Occipital lobe (tissue), 2 donors: ENCODE measurements around the gene BCCIP. TPM values are rescaled to one million over a fixed set of nuclear protein-coding genes. Genes with fewer than 3 reads are reported as not detected.

Source experiments
- DNase-seq: peaks from one replicate; lab custom pipeline; 2025; lab: John Stamatoyannopoulos, UW
- total RNA-seq: library from RNA; depleted of rRNA; stranded (reverse); fragments of >200 nt; gene quantifications from one replicate; pipeline ENCODE4 v1.2.3, GENCODE V29; 2014

BCCIP gene
- total RNA-seq, 1 donor from 2014 or later, result 33.8 TPM

- no peak for DNase-seq
These were observed 25.2 kb upstream of the BCCIP start for GRCh38 chr10:125797994-125798662.

- DNase-seq, result no peak
These were observed 23.7 kb upstream of the BCCIP start for GRCh38 chr10:125799451-125800182.

GRCh38 chr10:125801574-125801973, 21.8 kb upstream of the BCCIP start:
- no peak for DNase-seq

- no peak for DNase-seq
These were observed 21.2 kb upstream of the BCCIP start for GRCh38 chr10:125802131-125802530.

GRCh38 chr10:125802739-125803138, 20.6 kb upstream of the BCCIP start:
- no peak for DNase-seq

GRCh38 chr10:125808047-125808446, 15.3 kb upstream of the BCCIP start:
- DNase-seq, result no peak

GRCh38 chr10:125811251-125811650, 12.1 kb upstream of the BCCIP start:
- no peak for DNase-seq

- no peak for DNase-seq
These were observed 11.1 kb upstream of the BCCIP start for GRCh38 chr10:125812128-125812750.

- no peak for DNase-seq
These were observed 7.6 kb upstream of the BCCIP start for GRCh38 chr10:125815764-125816163.

GRCh38 chr10:125816548-125816947, 6.8 kb upstream of the BCCIP start:
- DNase-seq, result no peak

GRCh38 chr10:125817337-125817946, 5.9 kb upstream of the BCCIP start:
- no peak for DNase-seq

- no peak for DNase-seq
These were observed 2.6 kb upstream of the BCCIP start for GRCh38 chr10:125820701-125821100.

- no peak for DNase-seq
These were observed 411 bp downstream of the BCCIP start for GRCh38 chr10:125823663-125824251.

- no peak for DNase-seq
These were observed 1.4 kb downstream of the BCCIP start for GRCh38 chr10:125824736-125825135.

- DNase-seq, result no peak
These were observed 3.8 kb downstream of the BCCIP start for GRCh38 chr10:125827133-125827532.

GRCh38 chr10:125828311-125828710, 5.0 kb downstream of the BCCIP start:
- no peak for DNase-seq

GRCh38 chr10:125836746-125837145, 13.4 kb downstream of the BCCIP start:
- no peak for DNase-seq

GRCh38 chr10:125838802-125839575, 15.6 kb downstream of the BCCIP start:
- no peak for DNase-seq

GRCh38 chr10:125840406-125840805, 17.1 kb downstream of the BCCIP start:
- DNase-seq, result no peak

- DNase-seq, result no peak
These were observed 17.6 kb downstream of the BCCIP start for GRCh38 chr10:125840955-125841354.
